Upper lobe of left lung (tissue), 6 donors: ENCODE results near the gene PRDM12. TPM values are rescaled to one million over a fixed set of nuclear protein-coding genes. Genes with fewer than 3 reads are reported as not detected.

Source experiments
- ATAC-seq, 2 donors: fragments of 200-7000 bp; cut with Tn5 transposase; one replicate each; pipeline ENCODE4 v1.9.1; 2022; ENCODE audit warnings: mild to moderate bottlenecking in 2 of 2, moderate library complexity in 2 of 2; ENCODE audit not compliant: low FRiP score in 2 of 2
- DNase-seq, 2 donors: peaks; one replicate each; pipeline ENCODE4 v3.0.0-alpha.2; 2019 to 2020
- H3K27ac ChIP-seq, 4 donors: fragments of 200-600 bp; sonication (generic); one replicate each; pipeline ENCODE4 v1.5.1; 2016 to 2019
- H3K27me3 ChIP-seq, 4 donors: fragments of 200-600 bp; sonication (generic); one replicate each; pipeline ENCODE4 v1.5.1; 2017 to 2019
- H3K36me3 ChIP-seq, 4 donors: fragments of 200-600 bp; sonication (generic); one replicate each; pipeline ENCODE4 v1.5.1; 2016 to 2019
- H3K4me1 ChIP-seq, 4 donors: fragments of 200-600 bp; sonication (generic); one replicate each; pipeline ENCODE4 v1.5.1; 2018 to 2019
- H3K4me3 ChIP-seq, 4 donors: fragments of 200-600 bp; sonication (generic); one replicate each; pipeline ENCODE4 v1.5.1; 2017 to 2019; ENCODE audit warnings: mild to moderate bottlenecking in 2 of 4, moderate library complexity in 1 of 4
- H3K9me3 ChIP-seq, 4 donors: fragments of 200-600 bp; sonication (generic); one replicate each; pipeline ENCODE4 v1.5.1; 2018 to 2019
- EP300 ChIP-seq, 4 donors: sonication (generic); formaldehyde crosslinking; IDR thresholded peaks; one replicate each; pipeline ENCODE4 v1.5.1; 2017; ENCODE audit warnings: antibody characterized with exemption in 4 of 4, control low read depth in 2 of 4
- POLR2A ChIP-seq, 4 donors: fragments of 450-650 bp; IDR thresholded peaks; one replicate each; pipeline ENCODE4 v1.5.1; 2016 to 2017; ENCODE audit warnings: antibody characterized with exemption in 4 of 4, mild to moderate bottlenecking in 2 of 4
- POLR2AphosphoS5 ChIP-seq, 2 donors: sonication (generic); formaldehyde crosslinking; IDR thresholded peaks; one replicate each; pipeline ENCODE4 v1.5.1; 2017; ENCODE audit warnings: antibody characterized with exemption in 2 of 2
- WGBS, 2 donors: methylation state at CpG; one replicate each; pipeline ENCODE4 v1.1.5; 2017 to 2018; 5-methylcytosine and 5-hydroxymethylcytosine counted together
- total RNA-seq, 6 donors: library from RNA; depleted of rRNA in 4 of 6; stranded (reverse); fragments of >200 nt in 4 of 6; gene quantifications; one replicate each; pipeline versions ENCODE4 v1.1.0 to v1.2.1, GENCODE V29; 2016 to 2021
- TF ChIP-seq, protein P1 (sequence below), 6 experiments: fragments of 450-650 bp in 4 of 6; fragments of 200-600 bp in 2 of 6; sonication (generic) in 2 of 6; IDR thresholded peaks; one replicate each; pipeline ENCODE4 v1.5.1; 2016 to 2019; ENCODE audit warnings: antibody characterized with exemption in 6 of 6
- donor health status: DM: no; HTN: no; CAD: no; lungs with moderate emphysema.
- donor health status: DM: no; HTN: yes; CAD: no; lungs with severe emphysema.

Gene PRDM12
- total RNA-seq, 6 donors from 2014 or later = 0.10 TPM; not detected in 5

DNA sequence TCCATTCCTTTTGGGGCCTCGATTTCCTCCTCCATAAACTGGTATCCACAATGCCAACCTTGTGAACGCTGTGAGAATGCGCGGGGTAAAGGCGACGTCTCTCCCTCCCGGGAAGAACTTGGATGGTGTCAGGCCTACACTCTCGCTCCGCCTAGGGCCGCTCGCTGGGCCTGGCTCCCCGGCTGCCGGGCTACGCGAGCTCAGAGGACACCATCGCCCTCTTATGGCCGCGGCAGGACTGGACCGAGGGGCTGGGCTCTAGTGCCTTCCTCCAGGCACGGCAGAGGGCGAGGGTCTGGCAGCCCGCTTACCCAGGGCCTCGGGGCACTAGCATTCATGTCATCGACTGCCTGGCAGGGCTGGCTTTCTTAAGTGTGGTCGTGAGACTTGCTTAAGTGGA is 27.9 kb downstream of the PRDM12 start:
- ATAC-seq (no peak), DNase-seq (peak in 1 of 2 donors; percentile 79)
- Histone ChIP-seq H3K4me1 (peaks cover 16 to 23% (median 20%) of the 10 kb centered on the region in 4 donors), H3K27ac (no peak overlapping the region), H3K36me3 (peaks cover 0 to 20% (median 11%) of the 10 kb centered on the region in 4 donors), H3K9me3 (no peaks in the 10 kb centered on the region), H3K4me3 (no peak overlapping the region), H3K27me3 (no peaks in the 10 kb centered on the region)
- 65 to 68% methylated on average over 25 of the region's 25 CpGs for WGBS, 2 donors
- no peak for TF ChIP-seq POLR2AphosphoS5 (IDR thresholded peaks at IDR 0.05)
- TF ChIP-seq POLR2A (IDR thresholded peaks at IDR 0.05) = no peak
- no peak for TF ChIP-seq EP300 (IDR thresholded peaks at IDR 0.05)
- TF ChIP-seq, protein P1, sequence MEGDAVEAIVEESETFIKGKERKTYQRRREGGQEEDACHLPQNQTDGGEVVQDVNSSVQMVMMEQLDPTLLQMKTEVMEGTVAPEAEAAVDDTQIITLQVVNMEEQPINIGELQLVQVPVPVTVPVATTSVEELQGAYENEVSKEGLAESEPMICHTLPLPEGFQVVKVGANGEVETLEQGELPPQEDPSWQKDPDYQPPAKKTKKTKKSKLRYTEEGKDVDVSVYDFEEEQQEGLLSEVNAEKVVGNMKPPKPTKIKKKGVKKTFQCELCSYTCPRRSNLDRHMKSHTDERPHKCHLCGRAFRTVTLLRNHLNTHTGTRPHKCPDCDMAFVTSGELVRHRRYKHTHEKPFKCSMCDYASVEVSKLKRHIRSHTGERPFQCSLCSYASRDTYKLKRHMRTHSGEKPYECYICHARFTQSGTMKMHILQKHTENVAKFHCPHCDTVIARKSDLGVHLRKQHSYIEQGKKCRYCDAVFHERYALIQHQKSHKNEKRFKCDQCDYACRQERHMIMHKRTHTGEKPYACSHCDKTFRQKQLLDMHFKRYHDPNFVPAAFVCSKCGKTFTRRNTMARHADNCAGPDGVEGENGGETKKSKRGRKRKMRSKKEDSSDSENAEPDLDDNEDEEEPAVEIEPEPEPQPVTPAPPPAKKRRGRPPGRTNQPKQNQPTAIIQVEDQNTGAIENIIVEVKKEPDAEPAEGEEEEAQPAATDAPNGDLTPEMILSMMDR (IDR thresholded peaks at IDR 0.05) = no peak

DNA sequence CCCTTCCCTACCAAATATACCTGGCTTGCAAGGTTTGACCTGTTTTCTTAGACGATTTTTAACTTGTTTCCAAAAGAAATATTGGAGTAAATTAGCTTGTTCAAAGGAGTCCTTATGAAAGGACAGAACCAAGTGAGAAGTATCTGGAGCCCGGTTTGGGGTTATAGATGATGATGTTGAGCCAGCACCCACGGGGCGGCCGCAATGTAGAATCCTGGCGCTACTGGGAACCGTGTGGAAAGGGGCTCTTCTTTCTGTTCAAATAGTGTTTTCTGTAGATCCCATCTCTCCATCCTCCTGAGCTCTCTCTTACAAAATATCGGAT is 28.7 kb downstream of the PRDM12 start:
- Histone ChIP-seq H3K27ac (peak overlapping the region in 3 of 4 donors; percentile 58 to 67 (median 62)), H3K27me3 (no peaks in the 10 kb centered on the region), H3K4me1 (peaks cover 16 to 23% (median 20%) of the 10 kb centered on the region in 4 donors), H3K9me3 (no peaks in the 10 kb centered on the region), H3K36me3 (peaks cover 2 to 26% (median 18%) of the 10 kb centered on the region in 4 donors), H3K4me3 (peak overlapping the region; percentile 8 to 90 (median 74))
- ATAC-seq = peak in 1 of 2 donors; percentile 1
- no peak for TF ChIP-seq EP300 (IDR thresholded peaks at IDR 0.05)
- TF ChIP-seq, protein P1 (IDR thresholded peaks at IDR 0.05) = no peak
- no peak for TF ChIP-seq POLR2A (IDR thresholded peaks at IDR 0.05)
- no peak for TF ChIP-seq POLR2AphosphoS5 (IDR thresholded peaks at IDR 0.05)
- DNase-seq = no peak
- WGBS, 2 donors = 4 to 11% methylated on average over 8 of the region's 8 CpGs

DNA sequence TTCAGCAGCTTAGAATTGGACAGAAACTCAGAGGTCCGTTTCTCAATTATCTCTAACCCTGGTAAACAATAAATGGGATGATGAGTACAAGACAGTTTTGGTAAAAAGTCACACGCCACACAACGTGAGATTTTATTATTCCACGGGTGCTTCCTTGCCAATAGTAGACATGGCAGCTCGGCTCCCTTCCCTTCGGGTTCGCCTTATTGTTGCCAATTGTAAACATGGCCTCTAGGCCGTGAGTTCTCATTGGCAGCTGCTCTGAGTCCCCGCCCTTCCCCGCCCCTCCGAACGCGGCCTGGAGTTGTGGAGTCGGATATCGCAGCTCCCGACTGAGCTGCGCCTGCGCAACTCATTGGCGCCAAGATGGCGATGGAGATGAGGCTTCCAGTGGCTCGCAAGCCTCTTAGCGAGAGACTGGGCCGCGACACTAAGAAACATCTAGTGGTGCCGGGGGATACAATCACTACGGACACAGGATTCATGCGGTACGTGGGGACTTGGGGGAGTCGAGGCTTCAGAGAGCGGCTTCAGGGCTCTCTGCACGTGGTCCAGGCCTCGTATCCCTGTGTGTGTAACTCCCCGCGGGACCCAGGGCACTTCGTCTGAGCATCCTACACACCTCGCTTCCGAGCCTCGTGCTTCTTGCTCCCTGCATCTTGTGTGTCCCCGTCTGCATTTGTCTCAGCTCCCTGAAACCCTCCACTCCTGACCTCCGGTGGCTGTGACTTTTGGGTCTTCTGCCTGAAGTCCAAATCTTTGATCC is 29.2 kb downstream of the PRDM12 start, which contains the start of gene EXOSC2:
Gene EXOSC2, plus strand, starts transcription at position 355 of the 766 bp plus-strand sequence. Its CDS starts 12 bp downstream, at position 367.
- Histone ChIP-seq H3K27me3 (no peaks in the 10 kb centered on the region), H3K9me3 (no peaks in the 10 kb centered on the region), H3K4me1 (peaks cover 16 to 23% (median 20%) of the 10 kb centered on the region in 4 donors), H3K27ac (peak within 1 kb of the TSS; percentile 46 to 67 (median 64)), H3K4me3 (peak within 1 kb of the TSS; percentile 51 to 90 (median 74)), H3K36me3 (peaks cover 4 to 32% (median 22%) of the 10 kb centered on the region in 4 donors)
- TF ChIP-seq POLR2AphosphoS5 (IDR thresholded peaks at IDR 0.05) (peak; percentile 84 to 90), EP300 (IDR thresholded peaks at IDR 0.05) (no peak), POLR2A (IDR thresholded peaks at IDR 0.05) (peak in 2 of 4 donors; percentile 39 to 83)
- ATAC-seq = peak; percentile 97
- peak; percentile 97 to 99 for DNase-seq
- 0 to 1% methylated on average over 24 to 38 of the region's 40 CpGs for WGBS, 2 donors

DNA sequence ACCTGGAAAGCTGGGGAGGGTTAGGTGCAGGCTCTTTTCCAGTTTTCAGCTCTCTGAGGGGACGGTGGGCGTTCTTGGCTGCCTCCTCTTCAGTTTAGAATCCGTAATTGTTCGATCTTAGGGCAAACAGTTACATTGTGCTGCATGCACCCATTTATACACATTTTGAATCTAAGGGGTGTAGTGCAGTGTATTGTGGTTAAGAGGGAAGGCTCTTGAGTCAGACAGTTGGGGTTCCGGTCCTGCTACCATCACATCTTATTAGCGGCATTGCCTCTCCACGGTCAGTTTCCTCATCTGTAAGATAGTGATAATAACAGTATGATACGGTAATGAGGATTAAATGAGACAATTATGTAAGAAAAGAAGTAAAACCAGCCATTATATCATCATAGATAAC is 29.8 kb downstream of the PRDM12 start:
- H3K4me1 ChIP-seq = peaks cover 16 to 23% (median 20%) of the 10 kb centered on the region in 4 donors
- H3K9me3 ChIP-seq = no peaks in the 10 kb centered on the region
- WGBS, 2 donors = 1% methylated on average over 8 of the region's 8 CpGs
- H3K27me3 ChIP-seq = no peaks in the 10 kb centered on the region
- peak overlapping the region; percentile 51 to 90 (median 74) for H3K4me3 ChIP-seq
- H3K27ac ChIP-seq = peak overlapping the region in 3 of 4 donors; percentile 46 to 67 (median 62)
- no peak for ATAC-seq
- H3K36me3 ChIP-seq = peaks cover 4 to 38% (median 25%) of the 10 kb centered on the region in 4 donors
- DNase-seq = no peak
- TF ChIP-seq, protein P1 (IDR thresholded peaks at IDR 0.05) = no peak
- no peak for TF ChIP-seq POLR2A (IDR thresholded peaks at IDR 0.05)
- no peak for TF ChIP-seq EP300 (IDR thresholded peaks at IDR 0.05)
- TF ChIP-seq POLR2AphosphoS5 (IDR thresholded peaks at IDR 0.05) = no peak

DNA sequence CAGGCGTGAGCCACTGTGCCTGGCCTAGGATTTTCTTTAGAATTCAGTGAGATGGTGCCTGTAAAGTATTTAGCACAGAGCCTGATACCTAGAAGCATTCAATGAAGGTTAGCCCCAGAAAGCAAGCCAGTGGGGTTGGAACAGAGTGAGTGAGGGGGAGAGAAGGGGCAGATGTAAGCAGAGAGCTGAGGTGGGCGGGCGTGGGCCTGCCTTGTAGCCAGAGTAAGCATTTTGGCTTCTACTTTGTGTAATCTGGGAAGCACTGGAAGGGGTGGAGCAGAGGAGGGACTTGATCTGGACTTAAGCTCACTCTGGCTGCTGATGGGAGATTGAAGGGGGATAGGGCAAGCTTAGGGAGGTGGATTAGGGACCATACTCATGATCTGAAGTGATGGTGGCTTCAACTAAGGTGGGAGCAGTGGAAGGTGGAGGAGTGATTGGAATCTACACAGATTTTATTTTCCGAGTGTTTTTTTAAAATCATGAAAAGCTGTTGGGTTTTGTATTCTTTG is 31.8 kb downstream of the PRDM12 start:
- Histone ChIP-seq H3K27ac (no peak overlapping the region), H3K4me1 (peaks cover 16 to 23% (median 18%) of the 10 kb centered on the region in 4 donors), H3K36me3 (peaks cover 4 to 56% (median 34%) of the 10 kb centered on the region in 4 donors), H3K4me3 (no peak overlapping the region), H3K9me3 (no peaks in the 10 kb centered on the region), H3K27me3 (no peaks in the 10 kb centered on the region)
- no peak for ATAC-seq
- DNase-seq = no peak
- WGBS, 2 donors = 83 to 92% methylated on average over 4 of the region's 4 CpGs
- TF ChIP-seq POLR2AphosphoS5 (IDR thresholded peaks at IDR 0.05) = no peak
- TF ChIP-seq EP300 (IDR thresholded peaks at IDR 0.05) = no peak
- no peak for TF ChIP-seq POLR2A (IDR thresholded peaks at IDR 0.05)
- TF ChIP-seq, protein P1 (IDR thresholded peaks at IDR 0.05) = no peak
